PC-3 (cell line): ENCODE data around the gene TXLNA. TPM values are rescaled to one million over a fixed set of nuclear protein-coding genes. Genes with fewer than 3 reads are reported as not detected.

Source experiments
- ATAC-seq: fragments of 200-7000 bp; cut with Tn5 transposase; 2 replicates; pipeline ENCODE4 v1.9.1; 2020; ENCODE audit warnings: mild to moderate bottlenecking, moderate library complexity
- BruUV-seq: library from RNA; stranded (reverse); fragments of 400-500 nt; replicated peaks from 2 replicates; lab custom pipeline; 2021; lab: Mats Ljungman, UMichigan
- CTCF ChIA-PET: fragments of 300-600 bp; sonication (Branson Sonifier 250); formaldehyde crosslinking; loops from one replicate; lab custom pipeline; 2022; ENCODE audit warnings: antibody characterized with exemption; lab: Charles Lee
- POLR2A ChIA-PET: fragments of 300-600 bp; sonication (Branson Sonifier 250); formaldehyde crosslinking; loops from one replicate; lab custom pipeline; 2022; ENCODE audit warnings: antibody characterized with exemption; ENCODE audit not compliant: unreplicated experiment; lab: Charles Lee
- DNase-seq: peaks from one replicate; pipeline ENCODE4 v3.0.0-alpha.2; 2015
- H2AFZ ChIP-seq: fragments of 300-600 bp; sonication (generic); 2 replicates; pipeline ENCODE4 v1.6.0; 2016; ENCODE audit warnings: antibody characterized with exemption, low read length
- H3F3A ChIP-seq: fragments of 300-600 bp; sonication (generic); one replicate; pipeline ENCODE4 v1.6.0; 2017; ENCODE audit warnings: antibody characterized with exemption, low read length, control low read depth, mild to moderate bottlenecking; ENCODE audit not compliant: unreplicated experiment
- H3K27ac ChIP-seq: fragments of 300-600 bp; sonication (generic); 2 replicates; pipeline ENCODE4 v1.5.1; 2016; ENCODE audit warnings: mild to moderate bottlenecking, low read length
- H3K27me3 ChIP-seq: fragments of 300-600 bp; sonication (generic); 2 replicates; pipeline ENCODE4 v1.6.1; 2016; ENCODE audit warnings: low read length, mixed read lengths
- H3K36me3 ChIP-seq: fragments of 300-600 bp; sonication (generic); 2 replicates; pipeline ENCODE4 v1.6.1; 2016; ENCODE audit warnings: low read depth, mixed run types, low read length, mixed read lengths
- H3K4me1 ChIP-seq: fragments of 300-600 bp; sonication (generic); 2 replicates; pipeline ENCODE4 v1.5.1; 2016; ENCODE audit warnings: low read length; ENCODE audit not compliant: insufficient read depth
- H3K4me2 ChIP-seq: fragments of 300-600 bp; sonication (generic); 2 replicates; pipeline ENCODE4 v1.6.0; 2016; ENCODE audit warnings: low read length
- H3K4me3 ChIP-seq: fragments of 300-600 bp; sonication (generic); 2 replicates; pipeline ENCODE4 v1.5.1; 2016; ENCODE audit warnings: mild to moderate bottlenecking, low read length, mixed read lengths
- H3K79me2 ChIP-seq: fragments of 300-600 bp; sonication (generic); 2 replicates; pipeline ENCODE4 v1.6.1; 2017; ENCODE audit warnings: low read length, mixed read lengths
- H3K9ac ChIP-seq: fragments of 300-600 bp; sonication (generic); 2 replicates; pipeline ENCODE4 v1.6.0; 2016; ENCODE audit warnings: mild to moderate bottlenecking, low read length
- H3K9me2 ChIP-seq: fragments of 300-600 bp; sonication (generic); replicated peaks from 2 replicates; pipeline ENCODE4 v1.6.1; 2016; ENCODE audit warnings: mixed run types, low read length, mixed read lengths
- H3K9me3 ChIP-seq: fragments of 300-600 bp; sonication (generic); 2 replicates; pipeline ENCODE4 v1.6.1; 2016; ENCODE audit warnings: low read length, mixed read lengths
- H4K20me1 ChIP-seq: fragments of 300-600 bp; sonication (generic); 2 replicates; pipeline ENCODE4 v1.6.1; 2016; ENCODE audit warnings: low read length, mixed read lengths
- EZH2 ChIP-seq: fragments of 300-600 bp; sonication (generic); IDR thresholded peaks from one replicate; pipeline ENCODE4 v1.6.1; 2017; ENCODE audit warnings: antibody characterized with exemption, mild to moderate bottlenecking, low read length; ENCODE audit not compliant: unreplicated experiment
- EZH2phosphoT487 ChIP-seq: fragments of 300-600 bp; sonication (generic); IDR thresholded peaks from 2 replicates; pipeline ENCODE4 v1.6.1; 2018; ENCODE audit warnings: mild to moderate bottlenecking, antibody characterized with exemption, low read length, borderline replicate concordance
- intact Hi-C: fragments of 100-400 bp; cut with micrococcal nuclease; formaldehyde crosslinking; loops from 2 replicates; pipeline ENCODE4 v1.9.0; 2023
- total RNA-seq: library from RNA; depleted of rRNA; stranded (reverse); fragments of >200 nt; gene quantifications from 2 replicates; pipeline ENCODE4 v1.2.3, GENCODE V29; 2014
- TF ChIP-seq, protein P1 (sequence below): fragments of 300-600 bp; sonication (generic); conservative IDR thresholded peaks from 2 replicates; pipeline ENCODE4 v1.5.1; 2017; ENCODE audit warnings: antibody characterized with exemption, low read depth, mild to moderate bottlenecking, low read length

Gene TXLNA
- total RNA-seq, 1 experiment from 2014 or later: 64.2 TPM

DNA sequence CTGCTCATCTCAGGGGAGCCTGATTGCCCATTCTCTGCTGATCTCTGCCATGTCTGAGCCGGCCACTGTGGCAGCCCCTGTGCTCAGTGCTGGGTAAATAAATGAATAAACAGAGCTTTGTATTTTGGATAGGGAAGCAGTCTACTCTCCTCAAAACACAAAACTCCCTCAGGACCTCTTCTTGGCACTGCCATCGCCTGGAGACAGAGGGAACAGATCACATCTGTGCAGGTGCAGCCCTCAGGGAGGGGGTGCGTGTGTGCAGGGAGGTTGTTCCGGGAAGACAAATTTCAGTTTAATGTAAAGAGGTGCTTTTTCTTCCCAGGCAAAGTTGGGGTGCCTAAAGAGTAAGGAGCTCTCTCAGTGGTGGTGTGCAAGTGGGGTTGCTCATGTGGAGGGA, 59.9 kb downstream of the TXLNA start:
- ATAC-seq: no peak
- BruUV-seq: no TSS peak
- no peaks in the 10 kb centered on the region for H4K20me1 ChIP-seq
- H3K79me2 ChIP-seq: no peaks in the 10 kb centered on the region
- H3K27me3 ChIP-seq: no peaks in the 10 kb centered on the region
- CTCF ChIA-PET: no interaction called here
- no peaks in the 10 kb centered on the region for H3K36me3 ChIP-seq
- intact Hi-C loops: no loop called here
- peaks cover 6% of the 10 kb centered on the region for H3F3A ChIP-seq
- H3K9me3 ChIP-seq: no peaks in the 10 kb centered on the region
- H3K9me2 ChIP-seq: no peaks in the 10 kb centered on the region
- H3K4me3 ChIP-seq: no peak overlapping the region
- H2AFZ ChIP-seq: no peak overlapping the region
- DNase-seq: no peak
- TF ChIP-seq EZH2phosphoT487: no peak
- TF ChIP-seq EZH2: no peak
- TF ChIP-seq, protein P1, sequence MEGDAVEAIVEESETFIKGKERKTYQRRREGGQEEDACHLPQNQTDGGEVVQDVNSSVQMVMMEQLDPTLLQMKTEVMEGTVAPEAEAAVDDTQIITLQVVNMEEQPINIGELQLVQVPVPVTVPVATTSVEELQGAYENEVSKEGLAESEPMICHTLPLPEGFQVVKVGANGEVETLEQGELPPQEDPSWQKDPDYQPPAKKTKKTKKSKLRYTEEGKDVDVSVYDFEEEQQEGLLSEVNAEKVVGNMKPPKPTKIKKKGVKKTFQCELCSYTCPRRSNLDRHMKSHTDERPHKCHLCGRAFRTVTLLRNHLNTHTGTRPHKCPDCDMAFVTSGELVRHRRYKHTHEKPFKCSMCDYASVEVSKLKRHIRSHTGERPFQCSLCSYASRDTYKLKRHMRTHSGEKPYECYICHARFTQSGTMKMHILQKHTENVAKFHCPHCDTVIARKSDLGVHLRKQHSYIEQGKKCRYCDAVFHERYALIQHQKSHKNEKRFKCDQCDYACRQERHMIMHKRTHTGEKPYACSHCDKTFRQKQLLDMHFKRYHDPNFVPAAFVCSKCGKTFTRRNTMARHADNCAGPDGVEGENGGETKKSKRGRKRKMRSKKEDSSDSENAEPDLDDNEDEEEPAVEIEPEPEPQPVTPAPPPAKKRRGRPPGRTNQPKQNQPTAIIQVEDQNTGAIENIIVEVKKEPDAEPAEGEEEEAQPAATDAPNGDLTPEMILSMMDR: no peak
- POLR2A ChIA-PET: no interaction called here
- peaks cover 39% of the 10 kb centered on the region for H3K4me1 ChIP-seq
- no peak overlapping the region for H3K9ac ChIP-seq
- no peak overlapping the region for H3K27ac ChIP-seq
- no peak overlapping the region for H3K4me2 ChIP-seq

DNA sequence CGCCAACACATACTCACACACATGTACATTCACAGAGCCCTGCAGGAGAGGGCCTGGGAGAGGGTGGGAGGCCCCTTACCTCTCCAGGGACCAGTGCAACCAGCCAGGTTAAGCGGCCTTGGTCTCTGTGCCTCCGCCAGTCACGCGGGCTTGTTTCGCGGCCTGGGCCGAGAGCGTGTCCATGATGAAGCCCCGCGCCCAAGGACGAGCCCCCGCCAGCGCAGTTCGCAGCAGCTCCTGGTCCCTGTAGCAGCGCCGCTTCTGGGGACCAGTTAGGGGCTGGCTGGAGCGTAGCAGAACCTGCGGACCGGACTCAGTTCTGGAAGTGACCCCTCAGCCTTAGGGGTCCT, 60.3 kb downstream of the TXLNA start:
- peak overlapping the region; percentile 81; the same call in 1 of the 2 replicates for H3K4me3 ChIP-seq
- DNase-seq (no peak), ATAC-seq (no peak)
- no peaks in the 10 kb centered on the region for H3K79me2 ChIP-seq
- TF ChIP-seq, protein P1: no peak
- ChIA-PET POLR2A (no interaction called here), CTCF (interaction anchor here (1.7 kb wide), 1 partner anchor 82 kb away, joined by 8 read pairs; no protein-coding TSS in a partner anchor)
- peak overlapping the region; percentile 95 for H3K4me2 ChIP-seq
- H4K20me1 ChIP-seq: no peaks in the 10 kb centered on the region
- H3K4me1 ChIP-seq: peaks cover 35% of the 10 kb centered on the region
- no peak overlapping the region for H3K27ac ChIP-seq
- peaks cover 6% of the 10 kb centered on the region for H3F3A ChIP-seq
- no peaks in the 10 kb centered on the region for H3K9me2 ChIP-seq
- H3K27me3 ChIP-seq: no peaks in the 10 kb centered on the region
- no peaks in the 10 kb centered on the region for H3K36me3 ChIP-seq
- H2AFZ ChIP-seq: peak overlapping the region; percentile 82
- H3K9ac ChIP-seq: no peak overlapping the region
- no peaks in the 10 kb centered on the region for H3K9me3 ChIP-seq
- intact Hi-C loops: loop anchor here (2.0 to 5.0 kb wide), 2 partner anchors 53 to 93 kb away; partner anchors contain the start of gene HDAC1
- BruUV-seq: no TSS peak

GRCh38 chr1:32240140-32240951, 60.9 kb downstream of the TXLNA start:
- Histone ChIP-seq H3K9ac (peak overlapping the region; percentile 56), H3K27me3 (no peaks in the 10 kb centered on the region), H3K4me1 (peaks cover 31% of the 10 kb centered on the region), H2AFZ (peak overlapping the region; percentile 82), H3K4me3 (peak overlapping the region; percentile 81), H3F3A (peaks cover 6% of the 10 kb centered on the region), H3K79me2 (no peaks in the 10 kb centered on the region), H4K20me1 (no peaks in the 10 kb centered on the region), H3K36me3 (no peaks in the 10 kb centered on the region), H3K9me3 (no peaks in the 10 kb centered on the region), H3K27ac (peak overlapping the region; percentile 29), H3K9me2 (no peaks in the 10 kb centered on the region), H3K4me2 (peak overlapping the region; percentile 95)
- peak; percentile 63 for ATAC-seq
- CTCF ChIA-PET: interaction anchor here (0.9 to 1.9 kb wide), 3 partner anchors 24 to 81 kb away, joined by 4 to 17 read pairs (median 8); no protein-coding TSS in a partner anchor
- BruUV-seq: TSS peak; percentile 70
- intact Hi-C loops: loop anchor here (2.0 to 5.0 kb wide), 2 partner anchors 52 to 92 kb away; partner anchors contain the start of gene HDAC1
- POLR2A ChIA-PET: interaction anchor here (0.5 to 1.1 kb wide), 5 partner anchors 25 to 82 kb away, joined by 3 to 5 read pairs (median 3); no protein-coding TSS in a partner anchor
- TF ChIP-seq, protein P1: peak; percentile 51
- no peak for TF ChIP-seq EZH2
- peak; percentile 75 for DNase-seq
